SU-DHL-6 (cell line): Measurements from ENCODE around the gene NR1I2.

Experiments used
- H2AFZ ChIP-seq: fragments of 200-600 bp; sonication (generic); 2 replicates; pipeline ENCODE4 v1.6.1; 2014; ENCODE audit warnings: low read depth, mild to moderate bottlenecking, moderate library complexity, mixed read lengths, antibody characterized with exemption, low read length; ENCODE audit not compliant: severe bottlenecking
- H3F3A ChIP-seq: fragments of 200-600 bp; shearing (Covaris generic); 2 replicates; pipeline ENCODE4 v1.6.0; 2016; ENCODE audit warnings: antibody characterized with exemption, mild to moderate bottlenecking; ENCODE audit not compliant: insufficient read depth
- H3K27ac ChIP-seq: fragments of 200-600 bp; sonication (generic); 2 replicates; pipeline ENCODE4 v1.5.1; 2016; ENCODE audit warnings: low read depth, mild to moderate bottlenecking, low read length, moderate library complexity, mixed read lengths
- H3K27me3 ChIP-seq: fragments of 200-600 bp; sonication (generic), shearing (Covaris generic); 2 replicates; pipeline ENCODE4 v1.6.0; 2014; ENCODE audit warnings: mild to moderate bottlenecking, low read length
- H3K36me3 ChIP-seq: fragments of 200-600 bp; sonication (generic); 2 replicates; pipeline ENCODE4 v1.6.1; 2014; ENCODE audit warnings: mild to moderate bottlenecking, low read length, mixed read lengths
- H3K4me2 ChIP-seq: fragments of 300-600, 200-600 bp; shearing (Covaris generic), sonication (generic); 2 replicates; pipeline ENCODE4 v1.6.0; 2014; ENCODE audit warnings: low read length, low read depth, mild to moderate bottlenecking; ENCODE audit not compliant: poor library complexity, severe bottlenecking
- H3K4me3 ChIP-seq: fragments of 200-600 bp; sonication (generic); 2 replicates; pipeline ENCODE4 v1.5.1; 2014; ENCODE audit warnings: antibody characterized with exemption, low read length, mild to moderate bottlenecking, mixed read lengths; ENCODE audit not compliant: insufficient read depth, poor library complexity, severe bottlenecking
- H3K79me2 ChIP-seq: fragments of 200-600 bp; sonication (generic); 2 replicates; pipeline ENCODE4 v1.6.1; 2014; ENCODE audit warnings: mild to moderate bottlenecking, low read length, moderate library complexity; ENCODE audit not compliant: insufficient read depth
- H3K9ac ChIP-seq: fragments of 200-600 bp; sonication (generic); 2 replicates; pipeline ENCODE4 v1.7.0; 2014; ENCODE audit warnings: mild to moderate bottlenecking, low read length
- H3K9me2 ChIP-seq: fragments of 200-600 bp; sonication (generic); replicated peaks from 2 replicates; pipeline ENCODE4 v1.6.1; 2014; ENCODE audit warnings: low read length; ENCODE audit not compliant: insufficient read depth
- H3K9me3 ChIP-seq: fragments of 200-600 bp; sonication (generic); 2 replicates; pipeline ENCODE4 v1.6.1; 2014; ENCODE audit warnings: low read length, mixed read lengths; ENCODE audit not compliant: insufficient read depth
- H4K20me1 ChIP-seq: fragments of 200-600 bp; sonication (generic); 2 replicates; pipeline ENCODE4 v1.6.1; 2014; ENCODE audit warnings: low read depth, mild to moderate bottlenecking, antibody characterized with exemption, low read length, moderate library complexity, mixed read lengths
- CTCF ChIP-seq: fragments of 200-600 bp; sonication (generic); IDR thresholded peaks from one replicate; pipeline ENCODE4 v1.5.1; 2017; ENCODE audit warnings: antibody characterized with exemption, mild to moderate bottlenecking, low read length, moderate library complexity; ENCODE audit not compliant: insufficient read depth, poor library complexity, severe bottlenecking
- EZH2phosphoT487 ChIP-seq: fragments of 200-600 bp; sonication (generic), shearing (Covaris generic); conservative IDR thresholded peaks from 2 replicates; pipeline ENCODE4 v1.6.1; 2018; ENCODE audit warnings: mild to moderate bottlenecking, antibody characterized with exemption, low read length, moderate library complexity, mixed read lengths

The NR1I2 gene

GRCh38 chr3:119796368-119796767 lies 14.5 kb downstream of the NR1I2 start:
- Histone ChIP-seq H2AFZ (no peak overlapping the region), H3K9ac (no peak overlapping the region), H3K9me2 (no peaks in the 10 kb centered on the region), H3K4me2 (no peak overlapping the region), H4K20me1 (no peaks in the 10 kb centered on the region), H3K36me3 (no peaks in the 10 kb centered on the region), H3K9me3 (no peaks in the 10 kb centered on the region), H3K27ac (no peak overlapping the region), H3F3A (no peaks in the 10 kb centered on the region), H3K27me3 (no peaks in the 10 kb centered on the region), H3K79me2 (no peaks in the 10 kb centered on the region), H3K4me3 (no peak overlapping the region)
- TF ChIP-seq CTCF: no peak
- TF ChIP-seq EZH2phosphoT487: no peak

- no peak for TF ChIP-seq EZH2phosphoT487
- TF ChIP-seq CTCF: no peak
- Histone ChIP-seq H3K9me3 (no peaks in the 10 kb centered on the region), H3K27ac (no peak overlapping the region), H3K27me3 (no peaks in the 10 kb centered on the region), H3K79me2 (no peaks in the 10 kb centered on the region), H3F3A (no peaks in the 10 kb centered on the region), H3K9me2 (no peaks in the 10 kb centered on the region), H3K9ac (no peak overlapping the region), H3K4me3 (no peak overlapping the region), H3K4me2 (no peak overlapping the region), H3K36me3 (no peaks in the 10 kb centered on the region), H2AFZ (no peak overlapping the region), H4K20me1 (no peaks in the 10 kb centered on the region)
Observed at GRCh38 chr3:119796785-119797184, 14.9 kb downstream of the NR1I2 start.

GRCh38 chr3:119800844-119801243 lies 18.9 kb downstream of the NR1I2 start:
- Histone ChIP-seq H3K9me2 (no peaks in the 10 kb centered on the region), H3K9me3 (no peaks in the 10 kb centered on the region), H3K79me2 (no peaks in the 10 kb centered on the region), H3F3A (no peaks in the 10 kb centered on the region), H2AFZ (no peak overlapping the region), H3K27ac (no peak overlapping the region), H4K20me1 (no peaks in the 10 kb centered on the region), H3K27me3 (no peaks in the 10 kb centered on the region), H3K36me3 (no peaks in the 10 kb centered on the region), H3K4me3 (no peak overlapping the region), H3K9ac (no peak overlapping the region), H3K4me2 (no peak overlapping the region)
- TF ChIP-seq CTCF: no peak
- no peak for TF ChIP-seq EZH2phosphoT487
